OCI-LY7 (cell line): ENCODE results near the gene RPA1. TPM values are rescaled to one million over a fixed set of nuclear protein-coding genes. Genes with fewer than 3 reads are reported as not detected.
A peak's percentile ranks its signal among the peaks of the same experiment; 100 is the strongest.

Source experiments
- BruUV-seq: library from RNA; stranded (reverse); fragments of 400-500 nt; replicated peaks from 2 replicates; lab custom pipeline; 2021; lab: Mats Ljungman, UMichigan
- CTCF ChIA-PET: fragments of 300-600 bp; sonication (Branson Sonifier 250); formaldehyde crosslinking; loops from one replicate; lab custom pipeline; 2022; ENCODE audit warnings: antibody characterized with exemption; ENCODE audit not compliant: unreplicated experiment; lab: Charles Lee
- POLR2A ChIA-PET: fragments of 300-600 bp; sonication (Branson Sonifier 250); formaldehyde crosslinking; loops from one replicate; lab custom pipeline; 2022; ENCODE audit warnings: antibody characterized with exemption; lab: Charles Lee
- DNase-seq: peaks from one replicate; pipeline ENCODE4 v3.0.0-alpha.2; 2015; ENCODE audit warnings: low spot score
- H2AFZ ChIP-seq: fragments of 200-600 bp; sonication (generic), shearing (Covaris generic); 2 replicates; pipeline ENCODE4 v1.6.1; 2014; ENCODE audit warnings: mild to moderate bottlenecking, antibody characterized with exemption, low read length, moderate library complexity
- H3K27ac ChIP-seq: fragments of 200-600 bp; sonication (generic); 2 replicates; pipeline ENCODE4 v1.5.1; 2014; ENCODE audit warnings: mixed run types, low read depth, mild to moderate bottlenecking, moderate library complexity, low read length, inconsistent platforms; ENCODE audit not compliant: poor library complexity, severe bottlenecking
- H3K36me3 ChIP-seq: fragments of 200-600 bp; sonication (generic); 2 replicates; pipeline ENCODE4 v1.6.1; 2014; ENCODE audit warnings: mild to moderate bottlenecking, antibody characterized with exemption, low read length, moderate library complexity, mixed read lengths; ENCODE audit not compliant: insufficient read depth
- H3K4me1 ChIP-seq: fragments of 200-600 bp; sonication (generic); 2 replicates; pipeline ENCODE4 v1.5.1; 2014; ENCODE audit warnings: mild to moderate bottlenecking, low read length; ENCODE audit not compliant: insufficient read depth, poor library complexity, severe bottlenecking
- H3K4me2 ChIP-seq: fragments of 200-600 bp; sonication (generic); 2 replicates; pipeline ENCODE4 v1.6.1; 2014; ENCODE audit warnings: mild to moderate bottlenecking, low read length
- H3K4me3 ChIP-seq: fragments of 200-600 bp; sonication (generic); 2 replicates; pipeline ENCODE4 v1.5.1; 2014; ENCODE audit warnings: mild to moderate bottlenecking, low read depth, low read length; ENCODE audit not compliant: poor library complexity, severe bottlenecking
- H3K79me2 ChIP-seq: fragments of 200-600 bp; sonication (generic); 2 replicates; pipeline ENCODE4 v1.6.1; 2016; ENCODE audit warnings: low read depth, mild to moderate bottlenecking, low read length, moderate library complexity, mixed read lengths; ENCODE audit not compliant: insufficient read depth
- H3K9me2 ChIP-seq: fragments of 200-600 bp; sonication (generic); 2 replicates; pipeline ENCODE4 v1.6.1; 2016; ENCODE audit warnings: mild to moderate bottlenecking, low read length, mixed read lengths; ENCODE audit not compliant: insufficient read depth
- H3K9me3 ChIP-seq: fragments of 200-600 bp; sonication (generic); 2 replicates; pipeline ENCODE4 v1.6.1; 2014; ENCODE audit warnings: mild to moderate bottlenecking, mixed run types, low read length, mixed read lengths
- H4K20me1 ChIP-seq: fragments of 200-600 bp; sonication (generic); 2 replicates; pipeline ENCODE4 v1.6.1; 2014; ENCODE audit warnings: mild to moderate bottlenecking, antibody characterized with exemption, low read length, moderate library complexity, mixed read lengths; ENCODE audit not compliant: insufficient read depth
- CTCF ChIP-seq: fragments of 200-600 bp; sonication (generic); conservative IDR thresholded peaks from 2 replicates; pipeline ENCODE4 v1.5.1; 2014; ENCODE audit warnings: mild to moderate bottlenecking, antibody characterized with exemption, low read length, moderate library complexity, mixed read lengths
- EZH2phosphoT487 ChIP-seq: fragments of 200-600 bp; sonication (generic); IDR thresholded peaks from 2 replicates; pipeline ENCODE4 v1.6.1; 2018; ENCODE audit warnings: low read depth, borderline replicate concordance, mild to moderate bottlenecking, mixed run types, antibody characterized with exemption, low read length, moderate library complexity, mixed read lengths
- intact Hi-C: fragments of 100-400 bp; cut with micrococcal nuclease; formaldehyde crosslinking; loops from one replicate; pipeline ENCODE4 v1.10.0; 2022; ENCODE audit not compliant: unreplicated experiment
- total RNA-seq, 2 experiments: library from RNA; depleted of rRNA in 1 of 2; stranded (reverse); fragments of >200 nt in 1 of 2; shearing (Covaris generic) in 1 of 2; gene quantifications; 2 replicates each; pipeline ENCODE4 v1.2.3, GENCODE V29; 2014 to 2022

Gene RPA1
- total RNA-seq, 2 experiments from 2014 or later, result 55.5 to 184 TPM

GRCh38 chr17:1830288-1830687, 483 bp downstream of the RPA1 start:
- Histone ChIP-seq H3K27ac (peak overlapping the region; percentile 70), H3K36me3 (peaks cover 61% of the 10 kb centered on the region), H4K20me1 (peaks cover 10% of the 10 kb centered on the region; the same call in 1 of the 2 replicates), H3K4me3 (peak overlapping the region; percentile 78), H3K4me1 (peaks cover 45% of the 10 kb centered on the region), H3K9me2 (no peaks in the 10 kb centered on the region), H3K4me2 (peak overlapping the region; percentile 79), H3K79me2 (peaks cover 68% of the 10 kb centered on the region), H2AFZ (peak overlapping the region; percentile 57), H3K9me3 (no peaks in the 10 kb centered on the region)
- intact Hi-C loops, result loop anchor here (5.0 kb wide), 1 partner anchor 108 kb away; the partner anchor contains the start of gene WDR81
- TSS peak; percentile 66 for BruUV-seq
- POLR2A ChIA-PET, result interaction anchor here (0.6 to 1.4 kb wide), 3 partner anchors 24 to 113 kb away, joined by 3 to 4 read pairs (median 3); no protein-coding TSS in a partner anchor
- DNase-seq, result peak; percentile 54
- TF ChIP-seq CTCF (no peak), EZH2phosphoT487 (no peak)
- CTCF ChIA-PET, result no interaction called here

- DNase-seq, result no peak
- peaks cover 73% of the 10 kb centered on the region for H3K36me3 ChIP-seq
- H3K79me2 ChIP-seq, result peaks cover 94% of the 10 kb centered on the region
- intact Hi-C loops, result loop anchor here (5.0 kb wide), 1 partner anchor 112 kb away; the partner anchor contains the start of gene WDR81
- peaks cover 36% of the 10 kb centered on the region for H3K4me1 ChIP-seq
- H3K4me3 ChIP-seq, result no peak overlapping the region
- TF ChIP-seq CTCF (no peak), EZH2phosphoT487 (no peak)
- H2AFZ ChIP-seq, result no peak overlapping the region
- no peaks in the 10 kb centered on the region; the same call in 1 of the 2 replicates for H3K9me3 ChIP-seq
- peaks cover 10% of the 10 kb centered on the region; the same call in 1 of the 2 replicates for H4K20me1 ChIP-seq
- H3K27ac ChIP-seq, result peak overlapping the region; percentile 1
- no peaks in the 10 kb centered on the region for H3K9me2 ChIP-seq
- no TSS peak for BruUV-seq
- ChIA-PET POLR2A (interaction anchor here (1.3 to 1.5 kb wide), 2 partner anchors 9 to 118 kb away, joined by 4 read pairs; no protein-coding TSS in a partner anchor), CTCF (no interaction called here)
- H3K4me2 ChIP-seq, result peak overlapping the region; percentile 21; the same call in 1 of the 2 replicates
Measured at GRCh38 chr17:1834380-1835149, 4.8 kb downstream of the RPA1 start.
